Astrocyte of the cerebellum (primary cell): ENCODE results near the gene SYT7.

Source experiments
- DNase-seq: peaks from one replicate; pipeline ENCODE4 v3.0.0-alpha.2; 2011; ENCODE audit warnings: low read depth
- H3K4me3 ChIP-seq: 2 replicates; pipeline ENCODE4 v1.5.1; 2011; ENCODE audit warnings: mild to moderate bottlenecking, low read depth, low read length, moderate library complexity
- in situ Hi-C: cut with HindIII; loops from 2 replicates; pipeline ENCODE4 v1.10.0; 2017; ENCODE audit warnings: low sequenced_read_pairs
- TF ChIP-seq, protein P1 (sequence below): IDR thresholded peaks from 2 replicates; pipeline ENCODE4 v1.5.1; 2012; ENCODE audit warnings: low read length, low read depth, moderate library complexity, mild to moderate bottlenecking; ENCODE audit errors: missing control alignments

SYT7 gene

DNA sequence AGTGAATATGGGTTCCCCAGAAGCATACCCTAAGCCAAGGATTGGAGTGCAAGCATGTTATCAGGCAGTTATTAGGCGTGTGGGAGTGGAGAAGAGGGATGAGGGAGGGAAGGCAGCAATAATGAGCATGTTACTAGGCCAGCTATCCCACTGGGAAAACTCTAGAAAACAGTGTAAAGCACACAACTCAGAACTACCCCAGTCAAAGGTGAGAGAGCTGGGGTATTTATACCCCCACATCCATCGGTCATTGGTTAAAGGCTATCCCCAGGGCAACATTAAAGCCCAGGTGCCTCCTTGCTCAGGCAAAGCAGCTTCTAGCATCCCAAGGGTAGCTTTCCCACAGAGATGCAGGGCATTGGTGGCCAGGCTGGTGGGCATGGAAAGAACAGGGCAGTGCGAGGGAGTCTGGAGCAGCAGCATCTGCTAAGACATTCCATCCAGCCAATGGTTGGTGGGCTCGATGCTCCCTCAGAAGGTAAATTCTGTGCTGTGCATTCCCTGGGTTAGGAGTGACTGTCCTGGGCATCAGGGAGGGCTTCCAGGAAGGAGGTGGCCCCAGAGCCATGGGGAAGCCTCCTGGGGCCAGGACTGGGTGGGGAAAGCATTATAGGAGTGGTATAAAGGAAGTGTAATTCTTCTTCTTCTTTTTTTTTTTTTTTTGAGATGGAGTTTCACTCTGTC is 93.4 kb downstream of the SYT7 start:
- no peak overlapping the region for H3K4me3 ChIP-seq
- TF ChIP-seq, protein P1, sequence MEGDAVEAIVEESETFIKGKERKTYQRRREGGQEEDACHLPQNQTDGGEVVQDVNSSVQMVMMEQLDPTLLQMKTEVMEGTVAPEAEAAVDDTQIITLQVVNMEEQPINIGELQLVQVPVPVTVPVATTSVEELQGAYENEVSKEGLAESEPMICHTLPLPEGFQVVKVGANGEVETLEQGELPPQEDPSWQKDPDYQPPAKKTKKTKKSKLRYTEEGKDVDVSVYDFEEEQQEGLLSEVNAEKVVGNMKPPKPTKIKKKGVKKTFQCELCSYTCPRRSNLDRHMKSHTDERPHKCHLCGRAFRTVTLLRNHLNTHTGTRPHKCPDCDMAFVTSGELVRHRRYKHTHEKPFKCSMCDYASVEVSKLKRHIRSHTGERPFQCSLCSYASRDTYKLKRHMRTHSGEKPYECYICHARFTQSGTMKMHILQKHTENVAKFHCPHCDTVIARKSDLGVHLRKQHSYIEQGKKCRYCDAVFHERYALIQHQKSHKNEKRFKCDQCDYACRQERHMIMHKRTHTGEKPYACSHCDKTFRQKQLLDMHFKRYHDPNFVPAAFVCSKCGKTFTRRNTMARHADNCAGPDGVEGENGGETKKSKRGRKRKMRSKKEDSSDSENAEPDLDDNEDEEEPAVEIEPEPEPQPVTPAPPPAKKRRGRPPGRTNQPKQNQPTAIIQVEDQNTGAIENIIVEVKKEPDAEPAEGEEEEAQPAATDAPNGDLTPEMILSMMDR: no peak
- no peak for DNase-seq
- in situ Hi-C loops: no loop called here

DNA sequence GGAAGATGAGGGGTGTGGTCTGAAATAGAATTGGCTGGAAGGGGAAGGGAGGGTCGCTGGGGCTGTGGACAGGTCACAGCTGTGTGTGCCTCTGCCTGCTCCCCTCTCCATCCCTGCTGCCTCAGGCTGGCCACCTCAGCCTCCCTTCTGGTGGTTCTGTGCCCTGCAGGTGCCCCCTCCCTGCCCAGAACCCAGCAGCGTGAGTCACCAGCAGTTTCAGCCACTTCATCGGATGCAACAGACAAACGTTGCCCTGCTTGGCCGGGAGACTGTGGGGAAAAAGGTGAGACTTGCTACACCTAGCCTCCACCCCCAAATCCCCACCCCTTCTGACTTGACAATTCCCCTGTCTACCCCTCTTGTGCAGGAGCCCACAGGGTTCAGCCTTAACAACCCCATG is 94.1 kb downstream of the SYT7 start:
- H3K4me3 ChIP-seq: no peak overlapping the region
- TF ChIP-seq, protein P1: no peak
- in situ Hi-C loops: no loop called here
- DNase-seq: no peak

DNA sequence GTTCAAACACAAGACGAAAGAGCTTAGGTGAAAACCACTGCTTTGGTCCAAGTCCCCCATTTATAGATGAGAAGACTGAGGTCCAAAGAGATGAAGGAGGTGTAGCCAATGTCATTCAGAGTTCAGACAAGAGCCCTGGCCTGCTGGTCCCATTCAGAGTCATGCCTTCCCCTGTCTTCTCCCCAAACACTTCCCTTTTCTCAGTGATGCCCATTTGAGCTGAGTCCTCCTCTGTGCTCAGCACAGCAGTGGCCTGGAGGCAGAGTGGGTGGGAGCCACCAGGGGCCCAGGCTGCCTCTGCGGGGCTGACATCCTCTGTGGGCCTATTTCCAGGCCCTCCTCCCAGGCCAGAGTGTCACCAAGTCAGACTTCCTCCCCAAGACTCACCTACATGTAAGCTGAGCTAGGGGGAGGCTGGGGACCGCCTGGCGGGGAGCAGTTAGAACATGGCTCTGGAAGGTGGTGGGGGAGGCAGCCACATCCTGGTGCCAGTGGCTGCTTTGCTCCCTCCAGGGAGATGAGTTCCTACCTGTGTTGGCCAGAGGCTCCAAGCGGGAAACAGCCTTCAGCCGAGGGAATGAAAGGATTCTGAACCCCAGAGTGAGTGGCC is 94.8 kb downstream of the SYT7 start:
- TF ChIP-seq, protein P1: no peak
- in situ Hi-C loops: no loop called here
- no peak overlapping the region for H3K4me3 ChIP-seq
- DNase-seq: no peak

GRCh38 chr11:61485080-61485479 is 95.8 kb downstream of the SYT7 start:
- H3K4me3 ChIP-seq: no peak overlapping the region
- in situ Hi-C loops: no loop called here
- DNase-seq: no peak
- TF ChIP-seq, protein P1: no peak

DNA sequence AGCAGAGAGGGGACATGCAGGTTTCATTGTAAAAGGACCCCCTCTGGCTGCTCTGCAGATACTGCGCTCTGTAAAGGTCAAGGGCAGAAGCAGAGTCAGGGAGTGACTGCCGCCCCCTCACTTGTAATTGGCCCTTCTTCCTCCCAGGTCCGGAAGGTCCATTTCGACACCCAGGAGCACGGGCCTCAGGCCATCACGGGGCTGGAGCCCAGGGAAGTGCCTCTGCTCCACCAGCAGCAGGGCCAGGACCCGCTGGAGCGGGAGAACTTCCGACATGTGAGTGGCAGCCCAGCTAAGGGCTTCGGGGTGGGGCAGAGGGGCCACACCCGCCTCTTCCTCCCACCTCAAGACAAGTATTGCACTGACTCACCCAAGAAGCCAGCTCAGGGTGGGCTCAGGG is 96.3 kb downstream of the SYT7 start:
- no peak overlapping the region for H3K4me3 ChIP-seq
- in situ Hi-C loops: no loop called here
- TF ChIP-seq, protein P1: no peak
- no peak for DNase-seq

DNA sequence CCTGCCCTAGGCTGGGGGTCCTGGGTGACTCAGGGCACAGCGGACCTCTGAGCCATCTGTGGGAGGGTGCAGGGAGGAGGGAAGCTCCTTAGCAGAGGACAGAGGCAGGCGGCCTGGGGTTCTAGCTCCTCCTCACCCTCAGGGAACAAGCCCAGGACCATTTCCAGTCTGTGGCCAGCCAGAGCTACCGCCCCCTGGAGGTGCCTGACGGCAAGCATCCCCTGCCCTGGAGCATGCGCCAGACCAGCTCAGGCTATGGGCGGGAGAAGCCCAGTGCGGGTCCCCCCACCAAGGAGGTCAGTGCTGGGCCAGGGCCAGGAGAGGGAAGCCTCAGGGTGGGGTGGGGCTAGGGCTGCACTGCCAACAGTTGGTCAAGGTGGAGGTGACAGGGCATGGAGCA is 98.4 kb downstream of the SYT7 start:
- in situ Hi-C loops: no loop called here
- TF ChIP-seq, protein P1: peak; percentile 64
- no peak for DNase-seq
- no peak overlapping the region for H3K4me3 ChIP-seq
